Measurements from ENCODE around the gene RAB4B.
"Not testable (repeated sequence)": the region's sequence is repeated elsewhere in the genome, so short reads cannot be mapped to it uniquely, and the experiment has no call there.

DNA sequence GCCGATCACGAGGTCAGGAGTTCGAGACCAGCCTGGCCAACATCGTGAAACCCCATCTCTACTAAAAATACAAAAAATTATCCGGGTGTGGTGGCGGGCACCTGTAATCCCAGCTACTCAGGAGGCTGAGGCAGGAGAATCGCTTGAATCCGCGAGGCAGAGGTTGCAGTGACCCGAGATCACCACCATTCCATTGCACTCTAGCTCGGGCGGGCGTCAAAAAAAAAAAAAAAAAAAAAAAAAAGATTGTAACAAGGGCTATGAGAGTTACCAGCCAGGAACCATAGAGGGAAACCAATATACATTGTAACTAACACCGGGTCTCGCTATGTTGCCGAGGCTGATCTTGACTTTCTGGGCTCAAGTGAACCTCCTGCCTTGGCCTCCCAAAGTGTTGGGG is 45.7 kb upstream of the RAB4B start:
- TF ChIP-seq, protein P1, sequence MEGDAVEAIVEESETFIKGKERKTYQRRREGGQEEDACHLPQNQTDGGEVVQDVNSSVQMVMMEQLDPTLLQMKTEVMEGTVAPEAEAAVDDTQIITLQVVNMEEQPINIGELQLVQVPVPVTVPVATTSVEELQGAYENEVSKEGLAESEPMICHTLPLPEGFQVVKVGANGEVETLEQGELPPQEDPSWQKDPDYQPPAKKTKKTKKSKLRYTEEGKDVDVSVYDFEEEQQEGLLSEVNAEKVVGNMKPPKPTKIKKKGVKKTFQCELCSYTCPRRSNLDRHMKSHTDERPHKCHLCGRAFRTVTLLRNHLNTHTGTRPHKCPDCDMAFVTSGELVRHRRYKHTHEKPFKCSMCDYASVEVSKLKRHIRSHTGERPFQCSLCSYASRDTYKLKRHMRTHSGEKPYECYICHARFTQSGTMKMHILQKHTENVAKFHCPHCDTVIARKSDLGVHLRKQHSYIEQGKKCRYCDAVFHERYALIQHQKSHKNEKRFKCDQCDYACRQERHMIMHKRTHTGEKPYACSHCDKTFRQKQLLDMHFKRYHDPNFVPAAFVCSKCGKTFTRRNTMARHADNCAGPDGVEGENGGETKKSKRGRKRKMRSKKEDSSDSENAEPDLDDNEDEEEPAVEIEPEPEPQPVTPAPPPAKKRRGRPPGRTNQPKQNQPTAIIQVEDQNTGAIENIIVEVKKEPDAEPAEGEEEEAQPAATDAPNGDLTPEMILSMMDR (conservative IDR thresholded peaks at IDR 0.05; ENCODE audit: low read length) = not testable (repeated sequence)
- TF ChIP-seq EZH2phosphoT487 (IDR thresholded peaks at IDR 0.05; ENCODE audit: borderline replicate concordance, low read depth, low read length) = not testable (repeated sequence)

All from OCI-LY7 (cell line).